ENCODE data around the gene ANP32E. TPM values are rescaled to one million over a fixed set of nuclear protein-coding genes. Genes with fewer than 3 reads are reported as not detected.
A peak's percentile ranks its signal among the peaks of the same experiment; 100 is the strongest.

ANP32E gene
- total RNA-seq (10 to 100 TPM in 1 of 2 donors, 1 to 10 TPM in 1; 8.9 to 10.5 TPM), polyA plus RNA-seq (ENCODE audit: insufficient read depth, low read depth, low replicate concordance) (11.8 TPM)
- long read RNA-seq, donor 1, transcript ANP32E-208 (7 exons, 3,451 nt) = major isoform, 20 of 29 reads
- long read RNA-seq, donor 1, partial matches to known transcripts = 9 of 29 reads
- long read RNA-seq, donor 1, other reads (novel, unspliced or antisense) = 0 of 29 reads
- long read RNA-seq, donor 2, transcript ANP32E-208 (7 exons, 3,451 nt) = major isoform, 9 of 176 reads
- long read RNA-seq, donor 2, partial matches to known transcripts = 89 of 176 reads
- long read RNA-seq, donor 2, other reads (novel, unspliced or antisense) = 78 of 176 reads

GRCh38 chr1:150235852-150236613 lies at the start of gene ANP32E:
TSS of gene ANP32E (minus strand) at chr1:150236112. CDS start at chr1:150235786, 326 bp downstream.
- Histone ChIP-seq H3K4me3 (peak within 1 kb of the TSS; percentile 62 to 98), H3K4me1 (peaks cover 10% of the 10 kb centered on the region), H3K9me3 (no peaks in the 10 kb centered on the region), H3K27ac (peak within 1 kb of the TSS; percentile 96 to 98), H3K27me3 (no peaks in the 10 kb centered on the region), H3K36me3 (ENCODE audit: low read depth, missing control alignments) (no peaks in the 10 kb centered on the region)
- intact Hi-C loops (cut with DNase I; ENCODE audit: low total_unique reads) = no loop called here
- peak in 1 of 3 experiments; percentile 4 for TF ChIP-seq CTCF (IDR thresholded peaks at IDR 0.05)
- peak; percentile 82 for TF ChIP-seq POLR2A (IDR thresholded peaks at IDR 0.05)
- DNase-seq = peak; percentile 97
- 0 to 1% methylated on average over 33 of the region's 33 CpGs for WGBS, 2 donors

- Histone ChIP-seq H3K4me1 (peaks cover 15% of the 10 kb centered on the region), H3K36me3 (ENCODE audit: low read depth, missing control alignments) (no peaks in the 10 kb centered on the region), H3K27me3 (no peaks in the 10 kb centered on the region), H3K9me3 (no peaks in the 10 kb centered on the region), H3K4me3 (peak overlapping the region; percentile 60 to 65), H3K27ac (peak overlapping the region; percentile 89 to 94)
- TF ChIP-seq CTCF (IDR thresholded peaks at IDR 0.05) (no peak), POLR2A (IDR thresholded peaks at IDR 0.05) (no peak)
- WGBS, 2 donors = 44 to 60% methylated on average over 12 of the region's 12 CpGs
- intact Hi-C loops (cut with DNase I; ENCODE audit: low total_unique reads) = no loop called here
- no peak for DNase-seq
These were observed 47.3 kb upstream of the ANP32E start for GRCh38 chr1:150283260-150283659.

GRCh38 chr1:150282558-150282958 lies 46.6 kb upstream of the ANP32E start:
- peak overlapping the region; percentile 89 to 94 for H3K27ac ChIP-seq
- H3K27me3 ChIP-seq = no peaks in the 10 kb centered on the region
- WGBS, 2 donors = 0 to 3% methylated on average over 20 to 21 of the region's 21 CpGs
- no peaks in the 10 kb centered on the region for H3K9me3 ChIP-seq
- no peak for DNase-seq
- peak overlapping the region; percentile 60 to 65 for H3K4me3 ChIP-seq
- H3K36me3 ChIP-seq (ENCODE audit: low read depth, missing control alignments) = no peaks in the 10 kb centered on the region
- intact Hi-C loops (cut with DNase I; ENCODE audit: low total_unique reads) = no loop called here
- peaks cover 15% of the 10 kb centered on the region for H3K4me1 ChIP-seq
- TF ChIP-seq CTCF (IDR thresholded peaks at IDR 0.05) = no peak
- TF ChIP-seq POLR2A (IDR thresholded peaks at IDR 0.05) = no peak

DNA sequence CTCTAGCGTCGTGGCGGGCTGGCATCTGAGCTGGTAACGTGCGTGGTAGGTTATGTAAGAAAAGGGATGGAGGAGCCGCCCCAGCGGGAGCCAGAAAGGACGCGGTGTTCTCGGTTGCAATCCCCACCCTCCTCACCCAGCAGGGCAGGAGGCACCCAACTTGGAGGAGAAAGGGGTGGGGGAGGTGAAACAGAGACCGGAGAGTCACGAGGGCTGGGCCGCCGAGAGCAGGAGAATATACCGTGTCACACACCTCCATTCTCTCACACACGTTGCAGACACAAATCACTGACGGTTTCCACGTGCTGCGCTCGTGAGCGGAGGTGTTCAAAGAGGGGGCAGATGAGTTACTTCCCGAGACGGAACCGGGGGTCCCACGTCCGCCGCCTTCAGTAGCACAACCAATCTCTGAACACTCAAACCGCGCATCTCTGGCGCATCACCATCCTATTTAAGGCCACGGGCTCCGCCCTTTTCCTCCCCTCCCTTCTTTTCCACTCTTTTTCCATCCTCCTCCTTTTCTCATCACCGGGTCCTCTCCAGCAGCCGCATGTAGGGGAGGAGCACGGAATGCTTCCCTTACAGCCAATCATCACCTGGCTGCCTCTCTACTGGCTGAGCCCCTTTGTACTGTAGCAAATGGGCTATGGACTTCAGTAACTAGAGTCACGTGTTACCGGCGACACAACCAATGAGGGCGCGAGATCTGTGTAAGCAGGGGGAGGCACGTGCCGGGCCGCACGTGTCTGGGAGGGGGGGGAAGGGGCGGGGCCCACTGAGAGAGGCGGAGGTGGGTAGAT lies 46.0 kb upstream of the ANP32E start, which contains the start of gene CIART:
Gene CIART, plus strand, starts transcription at position 797 of the 800 bp plus-strand sequence. CDS start 714 bp downstream, outside the sequence.
- TF ChIP-seq CTCF (IDR thresholded peaks at IDR 0.05) = no peak
- no peak for TF ChIP-seq POLR2A (IDR thresholded peaks at IDR 0.05)
- peak; percentile 99 for DNase-seq
- Histone ChIP-seq H3K9me3 (no peaks in the 10 kb centered on the region), H3K27ac (peak within 1 kb of the TSS; percentile 89 to 94), H3K36me3 (ENCODE audit: low read depth, missing control alignments) (no peaks in the 10 kb centered on the region), H3K4me1 (peaks cover 15% of the 10 kb centered on the region), H3K27me3 (no peaks in the 10 kb centered on the region), H3K4me3 (peak within 1 kb of the TSS; percentile 60 to 65)
- intact Hi-C loops (cut with DNase I; ENCODE audit: low total_unique reads) = no loop called here
- WGBS, 2 donors = 1% methylated on average over 44 to 46 of the region's 46 CpGs
